ENCODE results near the gene MRPL16. TPM values are rescaled to one million over a fixed set of nuclear protein-coding genes. Genes with fewer than 3 reads are reported as not detected.
"Not testable (repeated sequence)": the region's sequence is repeated elsewhere in the genome, so short reads cannot be mapped to it uniquely, and the experiment has no call there.

MRPL16 gene
- total RNA-seq, 1 donor from 2014 or later = 25.1 TPM

DNA sequence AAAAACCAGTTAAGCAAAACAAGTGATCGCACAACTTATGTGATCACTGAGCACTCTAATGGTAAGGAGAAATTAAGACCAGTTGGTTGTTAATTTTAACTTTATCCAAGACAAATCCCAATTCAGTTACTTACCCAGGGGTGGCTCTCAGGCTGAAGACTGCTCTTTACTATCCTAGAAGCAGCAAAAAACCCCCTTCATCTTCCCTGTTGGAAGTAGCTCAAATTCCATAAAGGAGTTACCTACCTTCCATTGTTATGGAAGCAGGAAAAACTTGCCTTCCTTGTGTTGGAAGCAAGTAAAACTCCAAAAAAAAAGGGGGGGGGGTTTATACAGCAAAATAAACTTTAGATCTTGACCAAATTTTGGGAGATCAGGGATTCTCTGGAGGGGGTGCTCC is 5.2 kb upstream of the MRPL16 start:
- intact Hi-C loops (cut with DNase I) = no loop called here
- DNase-seq (ENCODE audit: low spot score) (no peak), ATAC-seq (no peak)

DNA sequence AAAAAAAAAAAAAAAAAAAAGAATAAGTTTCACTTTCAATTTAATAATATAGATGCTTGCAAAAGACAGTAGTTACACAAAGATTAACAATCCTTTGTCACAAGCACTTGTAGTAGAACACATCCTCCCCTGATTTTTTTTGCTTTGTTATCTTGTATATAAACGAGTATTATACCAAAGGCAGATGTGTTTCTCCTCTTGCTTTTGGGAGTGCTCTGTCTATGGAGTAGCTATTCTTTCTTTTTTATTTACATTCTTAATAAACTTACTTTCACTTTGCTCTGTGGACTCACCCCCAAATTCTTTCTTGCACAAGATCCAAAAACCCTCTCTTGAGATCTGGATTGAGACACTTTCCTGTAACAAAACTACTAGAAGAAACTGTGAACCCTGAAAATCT is 3.4 kb upstream of the MRPL16 start:
- DNase-seq (ENCODE audit: low spot score) (no peak), ATAC-seq (no peak)
- intact Hi-C loops (cut with DNase I) = loop anchor here (5.0 kb wide), 1 partner anchor 57 kb away; the partner anchor contains the start of gene STX3

DNA sequence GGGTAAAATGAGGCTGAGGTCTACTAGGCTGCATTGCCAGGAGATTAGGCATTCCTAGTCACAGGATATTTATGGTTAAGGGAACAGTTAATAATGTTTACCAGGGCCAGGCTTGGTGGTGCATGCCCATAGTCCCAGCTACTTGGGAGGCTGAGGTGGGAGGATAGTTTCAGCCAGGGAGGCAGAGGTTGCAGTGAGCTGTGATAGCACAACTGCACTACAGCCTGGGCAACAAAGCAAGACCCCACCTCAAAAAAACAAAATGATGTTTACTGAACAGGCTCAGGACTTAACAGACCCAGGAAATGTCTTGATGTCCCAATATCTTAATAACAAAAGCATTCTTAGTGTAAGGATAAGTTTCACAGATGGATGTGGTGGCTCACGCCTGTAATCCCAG is 2.8 kb upstream of the MRPL16 start:
- DNase-seq (ENCODE audit: low spot score) (no peak), ATAC-seq (no peak)
- intact Hi-C loops (cut with DNase I) = loop anchor here (5.0 kb wide), 1 partner anchor 56 kb away; the partner anchor contains the start of gene STX3

DNA sequence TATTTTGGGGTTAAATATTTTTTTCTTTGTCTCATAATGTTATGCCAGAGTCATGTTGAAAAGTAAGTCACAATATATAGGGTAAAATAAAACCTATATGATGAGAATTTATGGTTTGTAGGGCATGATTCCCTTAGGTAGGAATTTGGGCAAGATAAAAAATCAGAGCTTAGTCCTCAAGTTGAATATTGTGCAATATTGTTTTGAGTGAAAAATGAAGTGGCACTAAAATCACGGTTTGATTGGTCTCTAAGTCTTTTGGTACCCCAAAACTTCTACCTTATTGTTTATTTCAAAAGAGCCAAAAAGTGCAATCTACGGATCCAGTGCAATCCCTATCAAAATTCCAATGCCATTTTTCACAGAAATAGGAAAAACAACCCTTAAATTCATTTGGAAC is 1.6 kb upstream of the MRPL16 start:
- intact Hi-C loops (cut with DNase I) = loop anchor here (5.0 kb wide), 1 partner anchor 55 kb away; the partner anchor contains the start of gene STX3
- DNase-seq (ENCODE audit: low spot score) = no peak
- ATAC-seq = no peak

DNA sequence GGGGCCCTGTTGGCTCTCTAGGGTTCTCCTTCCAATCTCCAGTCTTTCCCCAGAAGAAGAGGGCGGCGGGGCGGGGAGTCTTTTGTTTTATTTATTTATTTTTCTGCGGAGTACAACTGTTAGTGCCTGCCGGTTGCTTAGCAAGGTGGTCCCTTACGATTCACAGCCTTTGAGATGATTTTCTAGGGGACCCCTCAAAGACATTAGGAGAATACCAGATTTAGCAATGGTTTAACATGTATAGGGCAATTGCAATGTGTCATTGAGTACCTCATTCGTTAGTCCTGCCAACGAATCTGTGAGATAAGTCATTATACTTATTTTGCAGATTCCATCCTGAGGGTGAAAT is 307 bp upstream of the MRPL16 start:
- ATAC-seq = no peak
- intact Hi-C loops (cut with DNase I) = loop anchor here (5.0 kb wide), 1 partner anchor 54 kb away; the partner anchor contains the start of gene STX3
- no peak for DNase-seq (ENCODE audit: low spot score)

DNA sequence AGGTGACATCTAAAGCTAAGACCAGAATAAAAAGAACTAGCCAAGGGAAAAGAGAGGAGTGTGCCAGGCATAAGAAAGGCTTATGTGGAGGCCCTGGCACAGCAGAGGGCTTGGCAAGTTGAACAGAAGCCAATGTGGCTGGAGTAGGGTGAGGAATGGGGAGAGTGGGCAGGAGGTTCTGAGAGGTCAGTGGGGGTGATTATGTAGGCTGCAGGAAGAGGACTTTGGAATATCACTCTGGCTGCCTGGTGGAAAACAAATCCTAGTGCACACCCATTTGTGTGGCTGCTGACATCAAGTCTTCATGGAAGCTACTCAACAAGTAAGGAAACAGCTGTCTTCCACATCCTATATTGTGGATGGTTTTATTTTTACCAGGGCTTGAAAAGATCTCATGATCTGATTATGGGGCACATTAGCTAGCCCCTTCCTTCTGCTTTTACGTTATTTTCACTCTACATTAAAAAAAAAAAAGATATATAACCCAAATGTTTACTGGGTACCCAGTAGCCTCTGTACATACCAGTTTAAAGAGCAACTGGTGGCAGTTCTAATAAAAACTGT is 3.4 kb downstream of the MRPL16 start:
- DNase-seq (ENCODE audit: low spot score) (no peak), ATAC-seq (no peak)
- intact Hi-C loops (cut with DNase I) = no loop called here

DNA sequence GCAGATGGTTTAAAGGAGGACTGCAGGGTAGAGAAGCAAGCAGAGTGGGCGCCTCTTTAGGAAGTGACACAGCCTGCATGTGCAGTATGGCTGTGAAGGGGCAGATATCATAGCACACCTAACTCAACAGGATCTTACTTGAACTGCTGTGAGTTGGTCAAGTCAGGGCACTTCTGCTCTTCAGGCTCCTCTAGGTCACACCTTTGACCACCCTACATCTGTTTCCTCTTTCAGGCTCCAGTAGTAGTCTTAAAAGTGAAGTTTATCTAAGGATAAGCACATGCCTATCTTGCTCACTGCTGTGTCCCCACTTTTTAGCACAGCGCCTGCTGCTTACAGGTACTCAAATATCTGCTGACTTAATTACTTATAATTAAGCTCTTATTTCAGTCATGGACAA is 6.5 kb downstream of the MRPL16 start:
- ATAC-seq = no peak
- intact Hi-C loops (cut with DNase I) = no loop called here
- no peak for DNase-seq (ENCODE audit: low spot score)

DNA sequence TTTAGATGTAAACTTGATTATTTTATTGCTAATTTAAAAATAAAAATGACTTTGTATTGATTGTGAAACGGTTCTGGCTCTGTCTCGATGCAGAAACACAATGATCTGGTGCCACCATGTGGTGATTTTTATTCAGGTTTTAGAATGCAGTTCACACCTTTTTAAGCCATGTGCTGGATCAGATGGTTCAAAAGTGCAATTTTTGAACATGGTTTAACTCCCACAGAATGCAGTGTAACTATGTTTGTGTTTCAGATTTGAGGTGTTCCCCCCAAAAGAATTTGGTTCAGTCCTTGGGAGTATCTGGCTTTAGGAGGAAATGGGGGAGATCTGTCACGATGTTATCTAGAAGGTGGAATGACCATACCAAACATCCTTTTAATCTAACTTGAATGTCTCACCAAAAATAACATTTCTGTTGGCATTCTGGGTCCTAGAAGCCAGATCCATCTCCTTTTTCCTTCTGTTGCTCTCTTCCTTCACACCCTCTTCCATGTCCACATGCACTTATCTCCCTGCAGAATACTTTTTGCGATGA is 7.9 kb downstream of the MRPL16 start:
- no peak for DNase-seq (ENCODE audit: low spot score)
- intact Hi-C loops (cut with DNase I) = no loop called here
- ATAC-seq = peak; percentile 88

DNA sequence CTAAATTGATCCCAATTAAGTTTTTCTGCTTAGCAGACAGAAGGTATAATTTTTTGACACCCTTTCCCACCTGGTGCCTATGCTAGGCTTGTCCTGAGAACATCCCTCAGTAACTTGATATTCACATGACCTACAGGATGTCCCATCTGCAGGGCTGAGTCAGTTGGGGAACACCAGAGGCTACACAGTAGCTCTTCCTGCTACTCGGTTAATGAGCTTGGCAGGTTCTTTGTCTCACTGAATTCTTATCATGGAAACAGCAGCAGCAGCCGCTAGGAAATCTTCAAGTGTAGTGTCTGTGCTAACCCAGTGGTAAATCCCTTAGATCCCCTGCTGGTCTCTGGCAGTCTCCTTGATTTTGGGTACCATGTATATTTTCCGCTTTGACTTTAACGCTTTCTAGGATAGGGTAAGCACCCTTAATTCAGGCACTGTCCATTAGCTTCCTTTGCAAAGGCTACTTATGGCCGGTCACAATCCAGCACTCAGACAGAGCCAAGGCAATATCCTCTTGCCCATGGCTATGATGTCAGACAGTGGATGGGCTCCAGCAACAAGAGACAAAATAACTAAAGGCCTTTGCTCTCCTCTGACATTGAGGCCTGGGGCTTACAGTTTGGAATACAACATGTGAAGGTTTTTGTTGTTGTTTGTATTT is 8.5 kb downstream of the MRPL16 start:
- DNase-seq (ENCODE audit: low spot score) = no peak
- ATAC-seq = peak; percentile 85
- intact Hi-C loops (cut with DNase I) = no loop called here

DNA sequence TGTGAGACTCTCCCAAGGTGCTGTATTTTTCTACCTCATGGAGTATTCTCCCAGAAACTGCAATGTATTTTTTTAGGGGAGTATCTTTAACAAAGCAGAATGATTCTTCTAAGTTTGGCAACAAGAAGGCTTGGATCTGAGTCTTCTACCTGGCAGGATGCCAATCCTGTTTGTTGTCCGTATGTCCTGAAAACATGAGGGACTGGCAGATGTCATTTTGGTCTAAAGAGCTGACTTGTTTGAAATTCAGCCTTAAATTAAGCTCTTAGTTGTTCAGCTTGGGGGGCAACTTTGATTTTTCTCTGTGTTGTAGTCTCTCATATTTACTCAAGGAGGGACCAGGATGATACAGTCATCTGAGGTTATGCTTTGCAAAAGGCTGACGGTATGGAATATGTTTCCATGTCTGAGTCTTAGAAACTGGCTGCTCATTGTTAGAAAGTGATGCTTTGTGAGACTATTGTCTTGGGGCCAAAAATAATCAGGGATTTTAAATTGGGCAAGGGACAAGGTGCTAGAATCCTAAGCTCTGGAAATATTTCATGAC is 9.3 kb downstream of the MRPL16 start:
- intact Hi-C loops (cut with DNase I) = no loop called here
- ATAC-seq = no peak
- DNase-seq (ENCODE audit: low spot score) = no peak

DNA sequence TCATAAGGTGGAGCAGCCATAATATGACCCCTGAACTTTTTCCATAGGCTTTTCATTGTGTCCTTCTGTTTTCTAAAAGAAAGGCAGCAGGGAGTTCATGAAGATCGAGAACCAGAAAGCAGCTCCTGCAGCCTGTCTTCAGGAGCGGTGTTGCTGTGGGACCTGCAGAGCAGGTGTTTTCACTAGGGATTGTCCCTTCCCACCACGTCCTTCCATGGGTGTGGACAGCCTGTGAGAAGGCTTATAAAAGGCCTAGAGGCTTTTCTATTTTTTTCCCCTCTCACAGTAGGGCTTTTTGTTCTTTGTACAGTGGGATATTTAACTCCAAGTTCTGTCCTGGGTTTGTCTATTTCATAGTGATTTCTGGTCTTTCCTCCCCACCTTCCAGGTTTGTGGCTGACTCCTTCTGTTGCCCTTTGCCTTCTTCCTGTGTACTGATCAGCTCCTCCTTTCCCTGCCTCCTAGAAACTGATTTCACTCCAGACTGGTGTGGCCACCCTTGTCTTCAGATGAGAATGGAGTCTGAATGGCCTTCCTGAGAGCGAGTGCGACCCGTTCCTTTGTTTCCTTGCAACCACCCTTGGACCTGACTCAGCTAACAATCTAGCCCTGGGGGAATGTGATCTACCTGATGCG is 10.1 kb downstream of the MRPL16 start:
- DNase-seq (ENCODE audit: low spot score) (no peak), ATAC-seq (no peak)
- intact Hi-C loops (cut with DNase I) = no loop called here

DNA sequence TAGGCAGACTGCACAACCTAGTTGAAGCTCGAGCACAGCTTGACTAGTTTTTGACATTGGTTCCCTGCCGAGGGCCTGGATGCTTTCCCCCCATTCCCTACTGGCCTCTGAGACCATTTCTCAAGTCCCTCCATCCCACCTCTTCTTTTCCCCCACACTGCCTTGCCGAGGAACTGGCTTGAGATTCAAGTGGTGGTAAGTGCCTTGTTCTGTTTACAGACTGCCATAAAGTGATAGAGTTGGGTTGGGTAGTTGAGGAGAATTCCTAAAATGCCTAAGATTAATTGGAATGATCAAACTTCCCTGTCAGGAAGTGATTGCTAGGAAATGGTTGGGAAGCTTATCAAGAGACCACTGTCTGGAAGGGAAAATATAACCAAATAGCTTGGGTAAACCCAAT is 16.2 kb downstream of the MRPL16 start:
- DNase-seq (ENCODE audit: low spot score) (no peak), ATAC-seq (no peak)
- intact Hi-C loops (cut with DNase I) = no loop called here

DNA sequence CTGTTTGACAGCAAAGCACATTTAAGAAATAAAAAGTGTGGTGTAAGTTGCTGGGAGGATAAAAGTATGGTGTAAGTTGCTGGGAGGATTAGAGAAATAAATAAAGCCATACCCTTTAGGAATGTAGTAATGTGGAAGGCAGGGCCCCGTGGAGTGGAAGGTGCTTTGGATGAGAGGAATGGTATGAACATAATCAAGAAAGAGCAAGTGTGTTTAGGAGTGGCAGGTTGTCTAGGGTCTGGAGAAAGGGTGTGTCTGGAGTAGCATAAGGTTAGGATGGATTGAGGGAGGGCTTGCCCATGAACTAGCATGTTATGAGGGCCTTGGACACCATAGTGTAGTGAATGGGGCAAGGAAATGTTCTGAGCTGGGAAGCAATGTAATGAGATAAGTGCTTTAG is 18.1 kb downstream of the MRPL16 start:
- intact Hi-C loops (cut with DNase I) = no loop called here
- DNase-seq (ENCODE audit: low spot score) (no peak), ATAC-seq (no peak)

DNA sequence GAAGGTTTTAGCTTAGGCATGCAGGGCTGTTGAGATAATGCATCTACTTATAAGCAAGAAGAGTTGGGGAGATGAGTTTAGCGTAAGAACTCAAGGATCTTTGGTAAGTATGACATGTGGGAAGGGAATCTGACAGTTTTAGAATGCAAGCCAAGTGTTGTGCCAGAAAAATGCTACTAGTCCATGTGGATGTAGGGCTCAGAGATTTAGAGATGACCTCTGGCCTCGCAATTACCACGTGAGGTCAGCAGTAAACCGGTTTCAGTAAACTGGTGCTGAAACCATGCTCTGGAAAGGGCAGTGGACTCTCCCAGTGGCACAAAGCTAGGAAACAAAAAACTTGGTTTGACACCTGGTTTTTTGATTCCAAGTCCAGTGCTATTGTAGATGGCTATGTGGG is 18.9 kb downstream of the MRPL16 start:
- DNase-seq (ENCODE audit: low spot score) (no peak), ATAC-seq (no peak)
- intact Hi-C loops (cut with DNase I) = no loop called here

DNA sequence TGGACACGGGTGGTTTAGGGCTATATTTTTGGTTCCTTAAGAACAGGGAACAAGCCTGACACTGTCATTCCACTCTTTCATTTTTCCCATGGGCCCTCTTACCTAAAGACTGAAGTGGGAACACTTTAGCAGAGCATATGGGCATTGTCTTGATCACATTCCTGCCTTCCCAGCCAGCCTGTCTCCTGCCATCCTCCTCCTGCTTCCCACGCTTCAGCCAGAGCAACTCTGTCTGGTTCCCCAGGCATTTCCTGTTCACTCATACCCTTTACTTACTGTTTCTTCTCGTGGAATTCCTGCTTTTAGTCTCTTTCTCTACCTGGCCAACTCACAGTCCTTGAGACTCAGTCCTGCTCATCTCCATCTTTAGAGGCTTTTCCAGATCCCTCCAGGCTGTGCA is 22.8 kb downstream of the MRPL16 start:
- ATAC-seq = no peak
- intact Hi-C loops (cut with DNase I) = no loop called here
- no peak for DNase-seq (ENCODE audit: low spot score)

DNA sequence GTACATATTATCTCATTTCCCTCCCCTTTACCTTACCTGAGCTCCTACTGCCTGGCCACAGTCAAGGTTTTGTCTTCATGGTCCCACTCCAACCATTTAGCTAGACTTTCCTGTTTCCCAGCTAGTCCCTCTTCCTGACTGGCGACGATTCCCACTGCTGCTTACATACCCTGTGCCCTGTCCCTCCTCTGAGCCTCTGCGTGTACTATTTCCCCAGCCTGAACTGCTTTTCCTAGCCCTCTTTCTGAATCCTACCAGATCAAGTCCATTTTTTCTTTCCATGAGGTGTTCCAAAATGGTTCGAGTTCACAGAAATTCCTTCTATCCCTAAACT is 23.4 kb downstream of the MRPL16 start:
- intact Hi-C loops (cut with DNase I) = no loop called here
- ATAC-seq = no peak
- no peak for DNase-seq (ENCODE audit: low spot score)

DNA sequence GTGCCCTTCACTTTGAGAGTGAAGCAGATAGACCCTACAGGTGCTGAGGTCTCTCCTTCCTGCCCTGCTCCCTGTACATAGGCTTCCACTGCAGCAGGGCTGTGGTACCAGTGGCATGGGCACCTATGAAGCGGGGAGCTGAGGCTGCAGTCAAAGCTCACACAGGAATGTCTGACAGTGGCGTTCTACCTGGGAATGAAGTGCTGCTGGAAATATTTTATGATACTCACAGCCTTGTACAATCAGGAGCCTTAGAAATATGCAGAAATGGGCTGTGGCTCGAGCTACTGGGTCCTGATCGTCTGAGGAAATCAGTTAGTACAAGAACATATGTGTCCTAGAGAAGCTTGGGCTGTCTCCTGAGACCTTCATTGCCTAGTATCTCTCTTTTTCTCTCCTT is 24.8 kb downstream of the MRPL16 start:
- intact Hi-C loops (cut with DNase I) = no loop called here
- no peak for ATAC-seq
- no peak for DNase-seq (ENCODE audit: low spot score)

DNA sequence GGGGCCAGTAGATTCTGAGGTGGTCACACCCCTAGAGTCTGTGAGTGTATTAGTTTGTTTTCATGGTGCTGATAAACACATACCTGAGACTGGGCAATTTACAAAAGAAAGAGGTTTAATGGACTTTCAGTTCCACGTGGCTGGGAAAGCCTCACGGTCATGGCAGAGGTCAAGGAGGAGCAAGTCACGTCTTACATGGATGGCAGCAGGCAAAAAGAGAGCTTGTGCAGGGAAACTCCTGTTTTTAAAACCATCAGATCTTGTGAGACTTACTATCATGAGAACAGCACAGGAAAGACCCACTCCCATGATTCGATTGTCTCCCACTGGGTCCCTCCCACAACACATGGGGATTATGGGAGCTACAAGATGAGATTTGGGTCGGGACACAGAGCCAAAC is 26.1 kb downstream of the MRPL16 start:
- intact Hi-C loops (cut with DNase I); DNase-seq (ENCODE audit: low spot score); ATAC-seq: not testable (repeated sequence)

DNA sequence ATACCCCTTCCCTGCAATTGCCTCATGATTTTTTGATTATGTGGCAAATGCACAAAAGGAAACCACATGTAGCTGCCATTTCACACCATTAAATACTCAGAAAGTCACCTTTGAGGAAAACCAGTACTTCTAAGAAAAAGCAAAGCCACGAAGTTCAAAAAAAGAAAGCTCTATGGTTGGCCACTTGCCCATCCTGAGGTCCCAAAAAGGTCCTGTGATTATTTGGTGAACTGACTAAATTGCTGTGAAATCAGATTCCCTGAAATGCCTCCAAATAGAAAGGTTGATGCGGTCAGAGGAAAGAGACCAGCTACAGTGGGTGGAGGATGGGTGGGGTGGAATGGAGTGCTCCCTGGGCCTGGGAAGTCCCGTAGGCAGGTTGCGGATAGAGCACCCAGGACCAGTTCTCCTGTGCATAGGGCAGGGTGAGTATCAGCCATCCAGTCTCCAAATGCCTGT is 26.9 kb downstream of the MRPL16 start:
- ATAC-seq (no peak), DNase-seq (ENCODE audit: low spot score) (no peak)
- intact Hi-C loops (cut with DNase I) = no loop called here

DNA sequence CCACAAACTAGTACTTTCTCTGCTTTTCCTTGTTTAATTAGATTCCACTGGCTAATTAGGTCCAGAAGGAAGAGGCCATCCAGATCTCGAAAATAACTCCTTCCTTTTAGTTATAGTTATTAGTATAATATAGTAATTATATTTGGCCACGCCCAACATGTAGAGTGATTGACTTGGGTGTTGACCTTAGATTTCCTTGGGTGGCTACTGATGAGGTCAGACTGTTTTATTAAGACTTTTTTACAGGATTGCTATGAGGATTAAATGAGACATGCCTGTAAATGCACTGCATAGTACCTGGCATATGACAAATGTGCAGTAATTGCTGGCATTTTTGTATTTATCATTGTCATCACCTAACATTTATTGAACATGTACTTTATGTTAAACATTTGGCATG is 28.5 kb downstream of the MRPL16 start:
- DNase-seq (ENCODE audit: low spot score) = no peak
- intact Hi-C loops (cut with DNase I) = no loop called here
- no peak for ATAC-seq
